Mesenchymal stem cell (in vitro differentiated cells and primary cell): ENCODE results near the gene SSNA1.

Experiments
- DNase-seq: peaks from one replicate; pipeline ENCODE4 v3.0.0-alpha.2; 2013
- H2AFZ ChIP-seq: one replicate; pipeline ENCODE4 v1.6.1; 2013; ENCODE audit warnings: low read depth, mild to moderate bottlenecking, control low read depth, inconsistent platforms, low read length, moderate library complexity
- H2AK5ac ChIP-seq: 2 replicates; pipeline ENCODE4 v1.6.1; 2013; ENCODE audit warnings: low read length, moderate library complexity, mild to moderate bottlenecking, inconsistent platforms; ENCODE audit not compliant: severe bottlenecking
- H2BK120ac ChIP-seq: one replicate; pipeline ENCODE4 v1.6.1; 2013; ENCODE audit warnings: low read depth, mild to moderate bottlenecking, inconsistent platforms, low read length, moderate library complexity
- H2BK12ac ChIP-seq, 2 experiments: one replicate each; pipeline ENCODE4 v1.6.1; 2013; ENCODE audit warnings: inconsistent platforms in 2 of 2, low read length in 2 of 2, mild to moderate bottlenecking in 2 of 2, moderate library complexity in 2 of 2, control low read depth in 1 of 2
- H2BK15ac ChIP-seq: one replicate; pipeline ENCODE4 v1.6.1; 2013; ENCODE audit warnings: mild to moderate bottlenecking, low read depth, inconsistent platforms; ENCODE audit not compliant: poor library complexity, severe bottlenecking
- H2BK5ac ChIP-seq: 2 replicates; pipeline ENCODE4 v1.6.1; 2013; ENCODE audit warnings: low read depth, mild to moderate bottlenecking, low read length, control low read depth, inconsistent platforms; ENCODE audit not compliant: poor library complexity, severe bottlenecking
- H3K14ac ChIP-seq, 2 experiments: one replicate each; pipeline ENCODE4 v1.6.1; 2013; ENCODE audit warnings: inconsistent platforms in 2 of 2, low read length in 2 of 2, control low read depth in 1 of 2, mild to moderate bottlenecking in 1 of 2, moderate library complexity in 1 of 2
- H3K18ac ChIP-seq, 2 experiments: one replicate each; pipeline ENCODE4 v1.6.1; 2013; ENCODE audit warnings: inconsistent platforms in 2 of 2, low read length in 2 of 2, control low read depth in 1 of 2, low read depth in 1 of 2, mild to moderate bottlenecking in 1 of 2
- H3K23ac ChIP-seq, 2 experiments: one replicate each; pipeline ENCODE4 v1.6.1; 2013; ENCODE audit warnings: inconsistent platforms in 2 of 2, low read length in 2 of 2, mild to moderate bottlenecking in 2 of 2, moderate library complexity in 2 of 2, control low read depth in 1 of 2
- H3K27ac ChIP-seq: 2 replicates; pipeline ENCODE4 v1.5.1; 2013; ENCODE audit warnings: mild to moderate bottlenecking, moderate library complexity, low read length, control low read depth, inconsistent platforms; ENCODE audit not compliant: poor library complexity, severe bottlenecking
- H3K27me3 ChIP-seq, 2 experiments: 2 replicates each; pipeline versions ENCODE4 v1.6.1 to v1.7.0; 2013; ENCODE audit warnings: low read length in 2 of 2, mild to moderate bottlenecking in 2 of 2, moderate library complexity in 2 of 2, control low read depth in 1 of 2, inconsistent platforms in 1 of 2; ENCODE audit not compliant: control insufficient read depth in 1 of 2, insufficient read depth in 1 of 2
- H3K36me3 ChIP-seq, 2 experiments: 2 replicates each; pipeline versions ENCODE4 v1.6.1 to v1.7.0; 2013; ENCODE audit warnings: low read length in 2 of 2, control low read depth in 1 of 2, inconsistent platforms in 1 of 2, low read depth in 1 of 2, mild to moderate bottlenecking in 1 of 2; ENCODE audit not compliant: insufficient read depth in 2 of 2, control insufficient read depth in 1 of 2
- H3K4ac ChIP-seq, 2 experiments: one replicate each; pipeline ENCODE4 v1.6.1; 2013; ENCODE audit warnings: inconsistent platforms in 2 of 2, low read length in 2 of 2, mild to moderate bottlenecking in 2 of 2, moderate library complexity in 2 of 2, control low read depth in 1 of 2, low read depth in 1 of 2
- H3K4me1 ChIP-seq: 2 replicates; pipeline ENCODE4 v1.6.1; 2013; ENCODE audit warnings: low read depth, low read length, control low read depth; ENCODE audit not compliant: control insufficient read depth, insufficient read depth
- H3K4me2 ChIP-seq: 2 replicates; pipeline ENCODE4 v1.6.1; 2013; ENCODE audit warnings: low read length, mild to moderate bottlenecking, inconsistent platforms; ENCODE audit not compliant: poor library complexity, severe bottlenecking
- H3K4me3 ChIP-seq, 2 experiments: 2 replicates each; pipeline versions ENCODE4 v1.5.1 to v1.7.0; 2013; ENCODE audit warnings: low read length in 2 of 2, mild to moderate bottlenecking in 2 of 2, control low read depth in 1 of 2, low read depth in 1 of 2; ENCODE audit not compliant: insufficient read depth in 1 of 2
- H3K79me1 ChIP-seq: replicated peaks from 2 replicates; pipeline ENCODE4 v1.6.1; 2013; ENCODE audit warnings: mild to moderate bottlenecking, control low read depth, low read length, inconsistent platforms; ENCODE audit not compliant: poor library complexity, severe bottlenecking
- H3K9ac ChIP-seq: 2 replicates; pipeline ENCODE4 v1.7.0; 2013; ENCODE audit warnings: mild to moderate bottlenecking, low read length, moderate library complexity
- H3K9me3 ChIP-seq: 2 replicates; pipeline ENCODE4 v1.7.0; 2013; ENCODE audit warnings: mild to moderate bottlenecking, low read length; ENCODE audit not compliant: control insufficient read depth
- H4K8ac ChIP-seq: one replicate; pipeline ENCODE4 v1.6.1; 2013; ENCODE audit warnings: inconsistent platforms, mild to moderate bottlenecking, low read length, moderate library complexity
- H4K91ac ChIP-seq: one replicate; pipeline ENCODE4 v1.6.1; 2013; ENCODE audit warnings: mild to moderate bottlenecking, low read length, inconsistent platforms
- WGBS: methylation state at CpG from one replicate; pipeline ENCODE4 v1.1.7; 2013; ENCODE audit warnings: mixed read lengths; 5-methylcytosine and 5-hydroxymethylcytosine counted together

The SSNA1 gene

DNA sequence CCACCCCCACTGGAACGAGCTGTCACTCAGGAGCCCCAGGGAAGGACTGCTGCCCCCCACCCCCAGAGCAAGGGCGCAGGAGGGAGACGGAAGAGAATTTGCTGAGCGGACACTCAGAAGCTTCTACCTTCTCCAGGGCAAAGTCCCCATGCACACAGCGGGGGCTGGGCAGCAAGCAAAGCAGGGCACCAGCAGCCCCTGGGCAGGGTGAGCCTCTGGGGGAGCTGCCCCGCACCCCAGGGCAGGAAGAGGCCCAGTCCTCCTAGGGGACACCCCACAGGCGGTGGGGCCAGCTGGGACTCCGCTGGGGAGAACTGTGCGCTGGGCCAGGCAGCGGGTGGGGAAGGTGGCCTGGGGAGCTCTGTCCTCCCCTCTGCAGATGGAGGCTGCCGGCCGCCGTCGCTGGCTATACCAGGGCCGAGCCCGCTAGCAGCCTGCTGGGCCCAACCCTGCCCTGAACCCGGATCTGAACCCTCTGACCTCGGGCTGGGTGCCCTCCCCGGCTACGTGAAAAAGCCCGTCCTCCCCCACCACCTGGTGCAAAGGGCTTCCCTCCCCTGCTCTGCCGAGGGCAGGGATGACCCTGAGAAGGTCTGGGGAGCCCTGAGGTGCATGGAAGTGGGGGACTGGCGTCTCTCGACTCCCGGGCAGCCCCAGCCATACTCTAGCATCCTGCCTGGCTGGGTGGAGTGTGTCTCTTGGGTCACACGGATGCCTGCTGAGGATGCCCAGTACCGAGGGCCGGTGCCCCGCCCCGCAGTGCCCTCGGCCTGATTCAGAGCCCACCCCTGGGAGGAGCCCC, 41.6 kb downstream of the SSNA1 start:
- Histone ChIP-seq H4K8ac (no peak overlapping the region), H3K23ac (no peak overlapping the region), H4K91ac (no peak overlapping the region), H2AK5ac (no peak overlapping the region), H3K18ac (no peak overlapping the region), H3K27ac (no peak overlapping the region), H3K4me1 (peaks cover 17% of the 10 kb centered on the region), H3K14ac (no peak overlapping the region), H2AFZ (no peak overlapping the region), H3K4me3 (no peak overlapping the region), H3K9me3 (no peaks in the 10 kb centered on the region), H3K36me3 (peaks cover 0 to 7% of the 10 kb centered on the region in 2 experiments), H3K4me2 (no peak overlapping the region), H3K4ac (no peak overlapping the region), H3K79me1 (no peaks in the 10 kb centered on the region), H3K27me3 (peaks cover 0 to 66% of the 10 kb centered on the region in 2 experiments), H2BK120ac (no peak overlapping the region), H2BK12ac (no peak overlapping the region), H3K9ac (no peak overlapping the region), H2BK5ac (no peak overlapping the region), H2BK15ac (peak overlapping the region; percentile 3)
- 82% methylated on average over 30 of the region's 31 CpGs for WGBS
- no peak for DNase-seq

DNA sequence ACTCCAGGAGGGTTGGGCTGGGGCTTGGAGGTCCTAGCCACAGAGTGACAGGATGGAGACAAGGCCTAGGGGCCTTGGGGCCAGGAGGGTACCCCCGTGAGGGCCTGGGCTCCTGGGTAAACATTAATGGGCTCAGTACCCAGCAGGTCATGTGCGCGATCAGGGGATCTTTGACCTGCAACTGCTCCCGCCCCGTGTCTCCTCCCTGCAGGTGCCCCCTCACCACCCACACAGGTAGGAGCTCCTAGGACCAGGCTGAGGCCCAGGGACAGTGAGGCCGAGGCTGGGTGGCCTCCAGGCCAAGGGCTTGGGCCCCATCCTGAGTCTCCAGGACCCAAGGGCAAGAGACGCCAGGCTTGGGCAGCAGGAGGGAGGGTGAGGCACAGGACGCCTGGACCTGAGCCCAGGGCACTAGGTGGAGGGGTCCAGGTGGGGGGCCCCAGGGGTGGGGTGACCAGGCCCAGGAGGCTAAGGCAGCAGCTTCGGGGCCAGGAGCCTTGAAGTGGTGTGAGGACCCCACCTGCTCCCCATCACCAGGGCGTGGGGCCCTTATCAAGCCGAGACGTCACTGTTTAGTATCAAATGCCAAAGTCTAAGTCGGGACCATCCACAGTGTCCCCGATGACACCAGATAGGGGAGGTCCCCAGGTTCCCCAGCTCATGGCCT, 42.4 kb downstream of the SSNA1 start, which contains the start of gene SLC34A3:
Gene SLC34A3 (plus strand): TSS at position 197 of the 667 bp plus-strand sequence. CDS start 802 bp downstream, outside the sequence.
- Histone ChIP-seq H3K4me3 (no peak within 1 kb of the TSS), H3K4me1 (peaks cover 18% of the 10 kb centered on the region), H3K23ac (no peak within 1 kb of the TSS), H4K8ac (no peak within 1 kb of the TSS), H2AFZ (no peak within 1 kb of the TSS), H3K9ac (no peak within 1 kb of the TSS), H3K27me3 (peaks cover 0 to 73% of the 10 kb centered on the region in 2 experiments), H2AK5ac (no peak within 1 kb of the TSS), H2BK120ac (no peak within 1 kb of the TSS), H2BK15ac (peak within 1 kb of the TSS; percentile 3), H3K79me1 (peaks cover 1% of the 10 kb centered on the region), H3K9me3 (no peaks in the 10 kb centered on the region), H3K18ac (no peak within 1 kb of the TSS), H3K4me2 (no peak within 1 kb of the TSS), H3K36me3 (peaks cover 0 to 5% of the 10 kb centered on the region in 2 experiments), H3K27ac (no peak within 1 kb of the TSS), H4K91ac (no peak within 1 kb of the TSS), H3K4ac (no peak within 1 kb of the TSS), H3K14ac (no peak within 1 kb of the TSS), H2BK5ac (no peak within 1 kb of the TSS), H2BK12ac (no peak within 1 kb of the TSS)
- WGBS: 81% methylated on average over 14 of the region's 14 CpGs
- DNase-seq: no peak

DNA sequence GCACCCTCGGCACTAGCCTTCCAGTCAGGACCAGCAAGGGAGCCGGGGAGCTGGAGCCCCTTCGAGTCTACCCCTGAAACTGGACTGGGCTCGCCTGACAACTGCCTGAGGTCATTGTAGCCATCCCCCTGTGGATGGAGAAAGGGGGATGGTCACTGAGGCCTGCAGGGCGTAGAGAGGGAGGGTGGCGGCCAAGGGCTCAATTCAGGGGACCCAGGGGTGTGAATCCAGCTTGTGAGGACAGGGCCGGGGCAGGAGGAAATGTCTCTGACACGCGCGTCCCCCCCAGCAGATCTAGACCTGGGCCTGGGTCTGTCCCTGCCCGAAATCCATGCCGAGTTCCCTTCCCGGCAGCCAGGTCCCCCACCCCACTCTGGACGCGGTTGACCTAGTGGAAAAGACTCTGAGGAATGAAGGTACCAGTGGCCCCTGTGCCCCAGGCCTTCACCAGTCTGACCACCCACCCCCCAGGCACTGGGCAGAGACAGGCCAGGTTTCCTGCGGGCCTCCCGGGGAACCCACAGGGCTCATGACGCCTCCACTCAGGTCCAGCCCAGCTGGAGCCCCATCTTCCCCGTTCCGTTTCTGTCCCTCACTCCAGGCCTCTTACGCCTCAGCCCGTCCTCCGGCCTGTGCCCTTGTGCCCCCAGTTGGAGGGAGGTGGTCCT, 43.0 kb downstream of the SSNA1 start:
- Histone ChIP-seq H2AK5ac (no peak overlapping the region), H2AFZ (no peak overlapping the region), H2BK120ac (no peak overlapping the region), H2BK12ac (no peak overlapping the region), H2BK15ac (no peak overlapping the region), H2BK5ac (no peak overlapping the region), H3K27me3 (peaks cover 0 to 73% of the 10 kb centered on the region in 2 experiments), H3K9me3 (no peaks in the 10 kb centered on the region), H3K79me1 (peaks cover 2% of the 10 kb centered on the region), H3K36me3 (peaks cover 0 to 3% of the 10 kb centered on the region in 2 experiments), H3K23ac (no peak overlapping the region), H3K9ac (no peak overlapping the region), H3K4me3 (no peak overlapping the region), H3K4ac (no peak overlapping the region), H3K18ac (no peak overlapping the region), H3K14ac (no peak overlapping the region), H3K4me2 (no peak overlapping the region), H4K91ac (peak overlapping the region; percentile 2), H4K8ac (no peak overlapping the region), H3K4me1 (peaks cover 19% of the 10 kb centered on the region), H3K27ac (no peak overlapping the region)
- WGBS: 92% methylated on average over 22 of the region's 23 CpGs
- no peak for DNase-seq

GRCh38 chr9:137232101-137232500, 43.6 kb downstream of the SSNA1 start:
- no peaks in the 10 kb centered on the region for H3K9me3 ChIP-seq
- H3K79me1 ChIP-seq: peaks cover 7% of the 10 kb centered on the region
- no peak for DNase-seq
- no peak overlapping the region for H2AK5ac ChIP-seq
- WGBS: 86% methylated on average over 10 of the region's 10 CpGs
- H3K14ac ChIP-seq: no peak overlapping the region
- no peak overlapping the region for H2BK15ac ChIP-seq
- no peak overlapping the region for H2AFZ ChIP-seq
- peaks cover 0 to 73% of the 10 kb centered on the region in 2 experiments for H3K27me3 ChIP-seq
- no peak overlapping the region for H4K91ac ChIP-seq
- no peak overlapping the region for H3K4me2 ChIP-seq
- H3K27ac ChIP-seq: no peak overlapping the region
- no peak overlapping the region for H3K18ac ChIP-seq
- no peak overlapping the region for H4K8ac ChIP-seq
- H3K23ac ChIP-seq: no peak overlapping the region
- peaks cover 0 to 3% of the 10 kb centered on the region in 2 experiments for H3K36me3 ChIP-seq
- H3K4me1 ChIP-seq: peaks cover 21% of the 10 kb centered on the region
- H3K9ac ChIP-seq: no peak overlapping the region
- H2BK12ac ChIP-seq: no peak overlapping the region
- H2BK120ac ChIP-seq: no peak overlapping the region
- H3K4ac ChIP-seq: no peak overlapping the region
- H2BK5ac ChIP-seq: no peak overlapping the region
- H3K4me3 ChIP-seq: no peak overlapping the region
